HEK293 (cell line): ENCODE measurements around the gene ALB.

Source experiments
- ATF2 ChIP-seq: fragments of 450-650 bp; formaldehyde crosslinking; IDR thresholded peaks from 2 replicates; pipeline ENCODE4 v1.5.1; 2016; ENCODE audit warnings: missing biosample characterization, missing genetic modification characterization, low read depth
- CTCF ChIP-seq: fragments of 450-650 bp; formaldehyde crosslinking; IDR thresholded peaks from 2 replicates; pipeline ENCODE4 v1.5.1; 2016; ENCODE audit warnings: missing biosample characterization, missing genetic modification characterization
- GLIS2 ChIP-seq: fragments of 450-650 bp; formaldehyde crosslinking; IDR thresholded peaks from 2 replicates; pipeline ENCODE4 v1.5.1; 2016; ENCODE audit warnings: missing biosample characterization, missing genetic modification characterization
- MYNN ChIP-seq: fragments of 450-650 bp; formaldehyde crosslinking; IDR thresholded peaks from 2 replicates; pipeline ENCODE4 v1.5.1; 2016; ENCODE audit warnings: missing biosample characterization, missing genetic modification characterization, borderline replicate concordance
- PRDM10 ChIP-seq: fragments of 450-650 bp; formaldehyde crosslinking; IDR thresholded peaks from 2 replicates; pipeline ENCODE4 v1.5.1; 2016; ENCODE audit warnings: missing biosample characterization, missing genetic modification characterization
- REST ChIP-seq: fragments of 450-650 bp; formaldehyde crosslinking; IDR thresholded peaks from 2 replicates; pipeline ENCODE4 v1.5.1; 2016; ENCODE audit warnings: missing biosample characterization, missing genetic modification characterization
- TCF7L2 ChIP-seq: IDR thresholded peaks from 2 replicates; pipeline ENCODE4 v1.6.1; 2011; ENCODE audit warnings: low read depth, mild to moderate bottlenecking, inconsistent platforms, low read length, moderate library complexity, borderline replicate concordance
- ZBTB11 ChIP-seq: fragments of 450-650 bp; formaldehyde crosslinking; conservative IDR thresholded peaks from 2 replicates; pipeline ENCODE4 v1.5.1; 2016; ENCODE audit warnings: low read depth, missing biosample characterization, missing genetic modification characterization
- ZBTB21 ChIP-seq: fragments of 450-650 bp; formaldehyde crosslinking; IDR thresholded peaks from 2 replicates; pipeline ENCODE4 v1.5.1; 2017; ENCODE audit warnings: missing biosample characterization, missing genetic modification characterization
- ZNF175 ChIP-seq: fragments of 450-650 bp; formaldehyde crosslinking; IDR thresholded peaks from 2 replicates; pipeline ENCODE4 v1.5.1; 2016; ENCODE audit warnings: missing biosample characterization, missing genetic modification characterization
- ZNF48 ChIP-seq: fragments of 450-650 bp; formaldehyde crosslinking; IDR thresholded peaks from 2 replicates; pipeline ENCODE4 v1.5.1; 2016; ENCODE audit warnings: missing biosample characterization, missing genetic modification characterization
- ZNF558 ChIP-seq: fragments of 450-650 bp; formaldehyde crosslinking; IDR thresholded peaks from 2 replicates; pipeline ENCODE4 v1.5.1; 2016; ENCODE audit warnings: missing biosample characterization, missing genetic modification characterization

GRCh38 chr4:73434311-73434710, 30.2 kb downstream of the ALB start:
- no peak for TF ChIP-seq ZNF558
- no peak for TF ChIP-seq ATF2 (tag by site-specific recombination)
- TF ChIP-seq ZNF48 (tag by site-specific recombination): no peak
- no peak for TF ChIP-seq TCF7L2
- TF ChIP-seq ZNF175 (tag by site-specific recombination): no peak
- no peak for TF ChIP-seq CTCF (tag by site-specific recombination)
- TF ChIP-seq GLIS2 (tag by site-specific recombination): no peak
- no peak for TF ChIP-seq REST (tag by site-specific recombination)
- no peak for TF ChIP-seq PRDM10 (tag by site-specific recombination)
- TF ChIP-seq MYNN (tag by site-specific recombination): no peak
- TF ChIP-seq ZBTB11: no peak
- TF ChIP-seq ZBTB21 (tag by site-specific recombination): no peak
